HG03066 (cell line): ENCODE data around the gene LSMEM2.
A peak's percentile ranks its signal among the peaks of the same experiment; 100 is the strongest.
"Not testable (repeated sequence)": the region's sequence is repeated elsewhere in the genome, so short reads cannot be mapped to it uniquely, and the experiment has no call there.

ENCODE experiments used
- ATAC-seq: cut with Tn5 transposase; IDR thresholded peaks from one replicate; pipeline ENCODE4 v1.9.1; 2021; ENCODE audit warnings: low read depth; ENCODE audit not compliant: unreplicated experiment

LSMEM2 gene

GRCh38 chr3:50245251-50245745, 33.6 kb upstream of the LSMEM2 start:
- ATAC-seq = no peak

- ATAC-seq = peak; percentile 62
Measured at GRCh38 chr3:50245831-50246516, 32.9 kb upstream of the LSMEM2 start.

GRCh38 chr3:50246517-50246954, 32.4 kb upstream of the LSMEM2 start:
- ATAC-seq = peak; percentile 62

GRCh38 chr3:50248387-50248786, 30.5 kb upstream of the LSMEM2 start:
- ATAC-seq = no peak

- no peak for ATAC-seq
Measured at GRCh38 chr3:50249457-50249856, 29.4 kb upstream of the LSMEM2 start.

- ATAC-seq = no peak
Measured at GRCh38 chr3:50250514-50250913, 28.4 kb upstream of the LSMEM2 start.

GRCh38 chr3:50251220-50251619, 27.7 kb upstream of the LSMEM2 start:
- ATAC-seq = no peak

GRCh38 chr3:50254577-50255250, 24.2 kb upstream of the LSMEM2 start:
- no peak for ATAC-seq

- ATAC-seq = no peak
Measured at GRCh38 chr3:50255251-50255615, 23.7 kb upstream of the LSMEM2 start.

- ATAC-seq = no peak
Measured at GRCh38 chr3:50256978-50257890, 21.7 kb upstream of the LSMEM2 start.

GRCh38 chr3:50258029-50258680, 20.7 kb upstream of the LSMEM2 start:
- ATAC-seq = no peak

GRCh38 chr3:50258979-50259378, 19.9 kb upstream of the LSMEM2 start:
- no peak for ATAC-seq

- ATAC-seq = peak; percentile 11
Measured at GRCh38 chr3:50259432-50260026, 19.4 kb upstream of the LSMEM2 start.

- peak; percentile 86 for ATAC-seq
Measured at GRCh38 chr3:50260027-50260941, 18.6 kb upstream of the LSMEM2 start.

GRCh38 chr3:50260942-50261441, 17.9 kb upstream of the LSMEM2 start:
- no peak for ATAC-seq

- ATAC-seq = no peak
Measured at GRCh38 chr3:50261505-50261904, 17.4 kb upstream of the LSMEM2 start.

GRCh38 chr3:50262200-50262599, 16.7 kb upstream of the LSMEM2 start:
- not testable (repeated sequence) for ATAC-seq

GRCh38 chr3:50262778-50263177, 16.1 kb upstream of the LSMEM2 start:
- no peak for ATAC-seq
